IPS-15b (cell line): ENCODE data around the gene HOXB5.

ENCODE experiments used
- H3K27me3 ChIP-seq: one replicate; pipeline ENCODE4 v1.6.1; 2013; ENCODE audit warnings: low read length; ENCODE audit not compliant: control insufficient read depth, insufficient read depth
- H3K36me3 ChIP-seq: one replicate; pipeline ENCODE4 v1.6.1; 2013; ENCODE audit warnings: low read length; ENCODE audit not compliant: control insufficient read depth, insufficient read depth
- H3K4me1 ChIP-seq: one replicate; pipeline ENCODE4 v1.6.1; 2013; ENCODE audit warnings: mild to moderate bottlenecking, low read length; ENCODE audit not compliant: control insufficient read depth, insufficient read depth
- H3K4me3 ChIP-seq: one replicate; pipeline ENCODE4 v1.5.1; 2013; ENCODE audit warnings: low read depth, low read length
- H3K9ac ChIP-seq: one replicate; pipeline ENCODE4 v1.6.1; 2013; ENCODE audit warnings: low read depth, mild to moderate bottlenecking, low read length
- H3K9me3 ChIP-seq: one replicate; pipeline ENCODE4 v1.6.1; 2013; ENCODE audit warnings: mild to moderate bottlenecking, low read length; ENCODE audit not compliant: control insufficient read depth, insufficient read depth

The HOXB5 gene

DNA sequence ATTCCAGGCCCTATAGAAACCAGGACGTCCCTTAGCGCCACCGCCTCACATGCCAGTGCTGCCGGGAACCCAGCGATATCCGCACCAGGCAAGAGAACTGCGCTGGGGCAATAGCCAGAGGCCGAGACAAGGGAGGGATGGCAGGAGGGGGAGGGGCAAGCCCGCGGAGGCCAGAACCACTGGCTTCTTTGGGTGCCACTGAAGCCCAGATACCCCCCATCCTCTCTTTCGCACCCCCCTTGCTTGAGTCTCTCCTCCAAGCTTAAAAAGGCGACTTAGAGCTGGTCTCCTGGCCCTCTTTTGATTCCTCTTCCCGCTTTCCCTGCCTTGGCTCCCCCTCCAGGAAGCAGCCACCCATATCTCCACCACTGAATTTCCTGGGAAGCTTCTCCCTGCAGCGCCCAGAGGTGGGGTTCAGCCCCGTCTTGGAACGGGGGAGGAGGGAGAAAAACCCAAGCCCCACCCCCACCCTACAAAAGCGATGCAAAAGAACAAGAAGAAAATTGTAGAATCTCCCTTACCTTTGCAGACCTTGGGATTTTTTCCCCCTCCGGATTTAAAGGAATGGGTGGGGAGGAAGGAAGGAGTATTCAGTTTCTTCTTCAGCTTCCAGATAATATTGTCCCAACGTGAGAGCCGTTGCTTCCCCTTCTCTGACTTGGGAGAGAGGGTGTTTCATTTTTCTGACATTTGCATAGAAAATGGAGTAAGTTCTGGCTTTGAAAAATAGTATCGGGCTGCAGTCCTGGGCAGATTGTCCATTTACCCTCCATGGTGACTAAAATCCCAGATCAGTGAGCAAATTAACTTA, 10.6 kb upstream of the HOXB5 start:
- Histone ChIP-seq H3K9ac (no peak overlapping the region), H3K36me3 (no peaks in the 10 kb centered on the region), H3K4me3 (peak overlapping the region; percentile 13), H3K9me3 (no peaks in the 10 kb centered on the region), H3K27me3 (peaks cover 99% of the 10 kb centered on the region), H3K4me1 (no peaks in the 10 kb centered on the region)

DNA sequence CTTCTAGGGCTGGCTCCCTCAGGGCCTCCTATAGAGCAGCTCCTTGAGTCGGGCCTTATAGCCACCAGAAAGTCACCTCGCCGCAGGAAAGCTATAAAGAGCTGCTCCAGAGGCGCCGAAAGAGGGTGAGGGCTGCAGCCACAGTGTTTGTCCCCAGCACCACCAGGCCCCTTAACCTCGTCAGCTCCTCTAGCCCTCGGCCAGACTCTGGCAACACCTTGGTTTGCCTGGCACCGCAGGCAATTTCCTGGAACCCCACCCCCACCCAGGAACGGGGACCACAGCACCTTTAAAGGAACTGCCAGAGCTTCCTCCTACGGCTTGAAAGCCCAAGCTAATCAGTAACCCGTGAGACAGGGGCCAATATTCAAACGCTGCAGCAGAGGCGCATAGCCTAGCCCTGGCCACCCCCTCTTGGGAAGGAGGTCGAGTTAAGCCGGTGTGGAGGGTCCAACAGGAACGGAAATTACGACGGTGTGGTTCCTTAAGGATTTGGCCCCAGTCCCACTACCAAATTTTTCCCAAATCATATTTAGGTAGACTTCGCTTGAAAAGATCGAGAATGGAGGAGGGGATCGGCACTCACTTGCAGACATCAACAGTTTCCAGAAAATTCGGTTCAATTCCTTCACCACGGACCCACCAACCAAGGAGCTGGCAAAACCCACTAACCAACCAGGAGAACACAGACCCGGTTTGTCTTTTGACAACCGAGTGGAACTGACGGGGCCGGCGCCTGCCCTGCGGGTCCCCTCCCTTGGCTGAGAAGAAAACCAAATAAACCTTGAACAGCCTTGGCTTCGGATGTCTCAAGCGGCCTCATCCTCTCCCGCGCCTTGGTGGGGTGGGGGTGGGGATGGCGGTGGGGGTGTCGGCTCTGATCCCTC, 8.2 kb upstream of the HOXB5 start:
- Histone ChIP-seq H3K36me3 (no peaks in the 10 kb centered on the region), H3K9ac (no peak overlapping the region), H3K9me3 (no peaks in the 10 kb centered on the region), H3K27me3 (peaks cover 100% of the 10 kb centered on the region), H3K4me3 (peak overlapping the region; percentile 26), H3K4me1 (no peaks in the 10 kb centered on the region)

DNA sequence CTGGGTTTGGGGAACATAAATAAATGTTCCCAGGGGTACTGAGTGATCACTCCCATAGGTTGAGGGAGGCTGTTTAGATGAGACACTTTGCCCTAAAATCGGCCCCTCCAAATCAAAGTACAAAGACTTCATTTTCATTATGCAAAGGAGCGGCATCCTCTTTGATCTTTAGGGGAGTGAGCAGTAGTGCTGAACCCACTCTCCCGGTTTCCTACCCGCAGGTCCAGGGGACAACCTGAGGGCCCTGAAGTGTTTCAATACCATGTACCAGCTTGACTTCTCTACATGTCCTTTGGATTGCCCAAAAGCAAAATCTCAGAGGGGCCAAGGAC, 7.6 kb upstream of the HOXB5 start:
- H3K36me3 ChIP-seq = no peaks in the 10 kb centered on the region
- no peak overlapping the region for H3K9ac ChIP-seq
- peaks cover 100% of the 10 kb centered on the region for H3K27me3 ChIP-seq
- H3K4me3 ChIP-seq = no peak overlapping the region
- no peaks in the 10 kb centered on the region for H3K9me3 ChIP-seq
- no peaks in the 10 kb centered on the region for H3K4me1 ChIP-seq

GRCh38 chr17:48600244-48601098, 6.9 kb upstream of the HOXB5 start:
- no peaks in the 10 kb centered on the region for H3K4me1 ChIP-seq
- H3K27me3 ChIP-seq = peaks cover 100% of the 10 kb centered on the region

DNA sequence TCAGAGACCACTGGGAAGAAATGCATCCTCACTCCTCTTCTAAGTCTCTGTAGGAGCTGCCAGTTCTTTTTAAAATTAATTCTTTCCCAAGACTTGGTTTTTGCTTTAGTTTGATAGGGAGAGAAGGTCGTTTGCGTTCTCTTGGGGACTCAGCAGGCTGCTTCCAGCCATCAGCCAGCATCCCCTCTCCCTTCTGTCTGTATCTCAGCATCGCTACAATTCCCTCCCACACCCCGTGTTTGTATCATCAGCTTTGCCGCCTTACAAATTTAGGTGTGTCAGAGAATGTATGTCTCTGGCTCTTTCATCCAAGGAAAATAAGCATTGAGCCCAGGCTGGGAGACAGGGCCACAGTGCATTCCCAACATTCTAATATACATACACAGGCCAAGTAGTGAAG, 5.8 kb upstream of the HOXB5 start:
- no peaks in the 10 kb centered on the region for H3K9me3 ChIP-seq
- H3K27me3 ChIP-seq = peaks cover 100% of the 10 kb centered on the region
- no peak overlapping the region for H3K9ac ChIP-seq
- H3K4me3 ChIP-seq = peak overlapping the region; percentile 20
- no peaks in the 10 kb centered on the region for H3K36me3 ChIP-seq
- peaks cover 4% of the 10 kb centered on the region for H3K4me1 ChIP-seq

More at GRCh38 chr17:48600244-48601098, 6.9 kb upstream of the HOXB5 start:
- Histone ChIP-seq H3K4me3 (peak overlapping the region; percentile 20), H3K9me3 (no peaks in the 10 kb centered on the region), H3K36me3 (no peaks in the 10 kb centered on the region), H3K9ac (no peak overlapping the region)

- Histone ChIP-seq H3K9ac (no peak overlapping the region), H3K9me3 (no peaks in the 10 kb centered on the region), H3K27me3 (peaks cover 100% of the 10 kb centered on the region), H3K4me1 (peaks cover 5% of the 10 kb centered on the region), H3K36me3 (no peaks in the 10 kb centered on the region), H3K4me3 (peak overlapping the region; percentile 20)
These were observed 5.2 kb upstream of the HOXB5 start for GRCh38 chr17:48598736-48599135.

GRCh38 chr17:48597778-48598631, 4.4 kb upstream of the HOXB5 start:
- H3K36me3 ChIP-seq = no peaks in the 10 kb centered on the region
- no peaks in the 10 kb centered on the region for H3K9me3 ChIP-seq
- peaks cover 5% of the 10 kb centered on the region for H3K4me1 ChIP-seq
- no peak overlapping the region for H3K9ac ChIP-seq
- peak overlapping the region; percentile 20 for H3K4me3 ChIP-seq
- H3K27me3 ChIP-seq = peaks cover 100% of the 10 kb centered on the region

DNA sequence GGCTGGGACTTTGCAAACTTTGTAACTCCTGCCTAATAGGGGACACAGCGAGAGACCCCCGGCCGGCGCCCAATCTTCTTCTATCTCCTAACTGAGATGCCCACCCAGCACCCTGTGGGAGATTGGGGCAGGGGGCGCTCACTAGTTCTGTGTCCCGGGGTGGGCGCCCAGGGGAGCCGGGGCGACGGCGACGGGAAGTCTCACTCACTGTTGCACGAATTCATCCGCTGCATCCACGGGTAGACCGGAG, 3.9 kb upstream of the HOXB5 start:
- Histone ChIP-seq H3K4me3 (peak overlapping the region; percentile 37), H3K4me1 (peaks cover 5% of the 10 kb centered on the region), H3K9ac (no peak overlapping the region), H3K27me3 (peaks cover 100% of the 10 kb centered on the region), H3K9me3 (no peaks in the 10 kb centered on the region), H3K36me3 (no peaks in the 10 kb centered on the region)

- Histone ChIP-seq H3K4me1 (peaks cover 5% of the 10 kb centered on the region), H3K27me3 (peaks cover 100% of the 10 kb centered on the region), H3K4me3 (peak overlapping the region; percentile 37), H3K36me3 (no peaks in the 10 kb centered on the region), H3K9me3 (no peaks in the 10 kb centered on the region), H3K9ac (no peak overlapping the region)
These were observed 3.4 kb upstream of the HOXB5 start for GRCh38 chr17:48596735-48597527.

- H3K9ac ChIP-seq = no peak overlapping the region
- no peaks in the 10 kb centered on the region for H3K36me3 ChIP-seq
- peaks cover 5% of the 10 kb centered on the region for H3K4me1 ChIP-seq
- H3K4me3 ChIP-seq = peak overlapping the region; percentile 37
- no peaks in the 10 kb centered on the region for H3K9me3 ChIP-seq
- peaks cover 100% of the 10 kb centered on the region for H3K27me3 ChIP-seq
These were observed 2.6 kb upstream of the HOXB5 start for GRCh38 chr17:48596000-48596734.
